NCI-H524 (cell line): ENCODE measurements around the gene PCP4.

ENCODE experiments used
- DNase-seq, 2 experiments: peaks; one replicate each; lab custom pipeline; 2025; lab: John Stamatoyannopoulos, UW

Gene PCP4

DNA sequence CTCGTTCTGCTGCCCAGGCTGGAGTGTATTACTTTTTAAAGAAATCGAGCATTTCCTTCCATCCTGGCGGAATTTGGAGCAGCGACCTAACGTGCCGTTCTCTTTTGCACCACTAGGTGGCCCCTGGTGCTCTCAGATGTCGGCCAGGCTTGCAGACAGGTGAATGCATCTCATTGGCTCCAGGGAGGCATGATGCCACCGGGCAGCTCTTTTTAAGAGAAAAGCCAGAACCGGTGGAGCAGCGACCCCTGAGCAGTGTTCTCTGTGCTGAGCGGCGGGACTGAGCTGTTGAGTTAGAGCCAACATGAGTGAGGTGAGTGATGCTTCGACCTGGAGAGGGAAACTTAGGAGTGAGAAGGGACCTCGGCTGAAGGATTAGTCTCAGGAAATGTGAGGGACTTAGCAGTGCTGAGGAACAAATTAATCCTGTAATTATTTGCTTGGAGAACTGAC is at the start of gene PCP4:
Gene PCP4, plus strand, starts transcription at position 241 of the 453 bp plus-strand sequence. Its CDS starts 64 bp downstream, at position 305.
- peak; percentile 80 to 85 for DNase-seq

- DNase-seq: no peak
Observed at GRCh38 chr21:39818557-39818956, 48.7 kb upstream of the PCP4 start.

GRCh38 chr21:39822042-39822441 is 45.2 kb upstream of the PCP4 start:
- DNase-seq: no peak

- no peak for DNase-seq
Observed at GRCh38 chr21:39825250-39825649, 42.0 kb upstream of the PCP4 start.

DNA sequence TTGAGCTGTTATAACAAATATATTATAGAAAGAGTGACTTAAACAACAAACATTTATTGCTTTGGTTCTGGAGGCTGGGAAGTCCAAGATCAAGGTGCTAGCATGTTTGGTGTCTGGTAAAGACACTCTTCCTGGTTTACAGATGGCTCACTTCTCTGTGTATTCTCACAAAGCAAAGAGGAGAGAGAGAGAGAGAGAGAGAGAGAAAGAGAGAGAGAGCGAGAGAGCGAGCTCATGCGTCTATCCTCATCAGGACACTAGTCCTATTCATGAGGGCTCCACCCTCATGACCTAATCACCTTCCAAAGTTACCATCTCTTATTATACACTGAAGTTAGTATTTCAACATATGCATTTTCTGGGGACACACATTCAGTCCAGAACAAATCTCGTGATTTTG is 32.7 kb upstream of the PCP4 start:
- no peak for DNase-seq

DNA sequence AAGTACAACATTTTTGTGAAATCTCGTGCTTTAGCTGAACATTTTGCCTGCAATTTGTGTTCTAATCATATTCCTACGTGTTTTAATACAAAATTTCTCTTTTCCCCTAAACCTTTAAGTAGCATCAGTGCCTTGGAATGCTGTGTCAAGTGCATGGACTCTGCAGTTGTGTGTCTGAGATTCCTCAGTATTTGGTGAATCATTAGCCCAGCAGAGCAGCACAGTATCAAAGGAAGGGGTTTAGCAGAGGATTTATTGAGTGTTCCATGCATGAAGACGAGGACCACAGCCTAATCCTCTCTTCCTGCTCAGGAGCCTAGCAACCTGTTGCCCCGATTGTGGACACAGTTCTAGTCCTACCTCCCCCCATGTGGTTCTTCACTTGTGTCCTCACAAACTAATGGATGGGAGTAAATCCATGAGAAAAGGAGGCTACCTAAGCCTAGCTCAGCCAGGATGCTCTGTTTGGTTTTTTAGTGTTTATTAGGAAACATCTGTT is 29.3 kb upstream of the PCP4 start:
- no peak for DNase-seq

DNA sequence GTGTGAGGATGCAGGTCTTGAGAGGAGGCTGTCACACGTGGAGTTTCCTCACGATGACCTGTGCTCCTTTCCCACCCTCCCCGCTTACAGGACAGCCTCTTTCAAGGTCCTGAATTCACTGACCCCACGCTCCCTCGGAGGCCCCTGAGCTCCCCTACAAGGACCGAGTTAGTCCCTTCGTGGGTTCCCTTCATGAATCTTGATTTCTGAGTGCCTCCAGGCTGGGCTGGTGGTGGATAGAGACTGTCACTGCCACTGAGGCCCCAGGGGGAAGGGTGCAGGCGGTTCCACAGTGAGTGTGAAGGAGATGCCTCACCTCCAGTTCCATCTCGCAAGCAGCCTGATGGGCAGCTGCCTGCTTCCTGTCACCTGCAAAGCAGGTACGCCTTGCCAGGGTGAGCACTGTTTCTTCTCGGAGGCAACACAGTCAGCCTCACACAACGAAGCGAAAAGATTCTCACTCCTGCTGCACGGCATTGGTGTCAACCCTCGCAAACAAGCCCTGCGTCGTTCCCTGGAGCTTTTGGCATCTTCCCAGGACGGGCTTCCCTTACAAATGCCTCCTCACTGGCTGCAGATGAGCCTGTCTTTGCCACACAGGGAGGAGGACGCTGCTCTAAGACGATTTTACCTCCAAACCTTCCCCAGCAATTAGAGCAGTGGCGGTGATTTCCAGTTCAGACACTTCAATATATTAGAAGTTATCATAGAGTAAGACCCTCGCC is 26.7 kb upstream of the PCP4 start:
- no peak for DNase-seq

GRCh38 chr21:39842741-39843459 is 24.3 kb upstream of the PCP4 start:
- DNase-seq: peak; percentile 75 to 89

- DNase-seq: no peak
Observed at GRCh38 chr21:39843483-39843882, 23.8 kb upstream of the PCP4 start.

DNA sequence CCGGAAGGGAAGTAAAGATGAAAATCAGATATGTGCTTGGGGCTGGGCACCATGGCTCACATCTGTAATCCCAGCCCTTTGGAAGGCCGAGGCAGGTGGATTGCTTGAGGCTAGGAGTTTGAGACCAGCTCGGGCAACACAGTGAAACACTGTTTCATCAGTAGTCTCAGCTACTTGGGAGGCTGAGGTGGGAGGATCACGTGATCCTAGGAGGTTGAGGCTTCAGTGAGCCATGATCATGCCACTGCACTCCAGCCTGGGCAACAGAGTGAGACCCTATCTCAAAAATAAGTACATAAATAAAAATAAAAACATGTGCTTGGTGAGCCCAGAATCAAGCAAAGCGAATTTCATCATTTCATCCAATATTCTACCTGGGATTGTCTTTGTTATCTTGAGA is 23.3 kb upstream of the PCP4 start:
- no peak for DNase-seq

DNA sequence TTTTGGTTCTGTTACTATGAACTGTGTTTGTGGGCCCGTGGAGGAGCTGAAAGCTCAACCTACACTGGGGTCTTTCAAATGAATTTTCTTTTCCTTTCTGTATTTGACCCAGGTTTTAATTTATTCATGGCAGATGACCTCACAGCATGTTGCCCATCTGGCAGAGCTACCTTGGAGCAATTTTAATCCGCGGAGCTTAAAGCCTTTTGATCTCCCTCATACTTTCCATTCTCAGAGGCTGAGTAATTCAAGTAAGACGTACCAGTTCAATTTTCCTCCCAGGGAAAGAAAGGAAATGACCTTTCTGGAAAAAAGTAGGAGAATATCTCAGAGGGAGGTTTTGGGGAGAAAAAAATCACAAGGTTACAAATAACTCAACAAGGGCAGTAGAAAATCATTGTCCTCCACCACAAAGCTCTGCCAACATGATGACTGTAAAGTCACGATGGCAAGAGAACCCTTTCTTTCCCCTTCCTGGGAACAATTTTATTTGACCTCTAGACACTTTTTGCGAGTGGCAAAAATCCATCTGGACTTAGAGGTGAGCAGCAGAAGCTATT is 21.6 kb upstream of the PCP4 start:
- DNase-seq: peak; percentile 88 to 95

DNA sequence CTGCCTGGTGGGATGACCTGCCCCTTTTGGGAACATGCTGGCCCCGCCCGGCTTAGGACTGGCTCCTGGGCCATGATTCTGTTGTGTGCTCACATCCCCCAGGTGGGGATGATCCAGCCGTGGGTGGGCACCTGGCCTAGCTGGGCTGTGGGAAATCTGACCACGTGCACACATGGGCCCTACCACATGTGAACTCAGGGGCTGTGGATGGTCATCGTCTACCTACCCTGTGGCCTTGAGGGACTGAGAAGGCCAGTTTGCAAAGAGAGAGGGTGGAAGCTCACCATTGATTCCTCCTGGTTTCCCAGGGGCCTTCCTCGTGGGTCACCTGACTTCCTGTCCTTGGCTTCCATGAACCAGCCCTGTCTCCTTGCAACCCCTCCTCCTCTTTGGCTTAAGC is 19.4 kb upstream of the PCP4 start:
- no peak for DNase-seq

DNA sequence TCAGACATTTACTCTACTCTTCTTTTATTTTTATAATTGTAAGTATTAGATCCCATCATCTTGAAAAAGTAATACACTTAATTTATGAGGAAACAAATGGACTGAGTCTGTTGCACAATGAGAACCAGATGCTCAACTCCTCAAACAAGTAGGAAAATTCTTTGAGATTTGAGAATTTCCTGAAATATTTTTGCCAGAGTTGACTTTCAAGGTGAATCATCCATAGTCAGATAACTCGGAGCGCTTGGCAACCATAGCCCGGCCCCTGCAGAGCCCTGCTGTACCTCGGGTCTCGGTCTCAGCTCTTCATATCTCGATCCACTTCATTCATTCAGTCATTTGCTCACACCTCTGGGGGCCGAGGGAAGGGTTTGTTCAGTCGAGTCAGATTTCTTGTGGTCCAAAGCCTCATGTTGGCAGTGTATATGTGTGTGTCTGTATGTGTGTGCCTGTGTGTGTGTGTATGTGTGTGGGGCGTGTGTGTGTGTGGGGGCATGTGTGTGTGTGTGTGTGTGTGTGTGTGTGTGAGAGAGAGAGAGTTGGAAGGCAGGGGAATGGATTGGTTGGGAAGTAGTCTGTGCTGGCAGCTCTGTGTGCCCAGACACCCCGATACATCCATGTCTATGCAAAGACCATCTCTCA is 18.1 kb upstream of the PCP4 start:
- DNase-seq: no peak

- no peak for DNase-seq
Observed at GRCh38 chr21:39850333-39850732, 16.9 kb upstream of the PCP4 start.

GRCh38 chr21:39851002-39851618 is 16.1 kb upstream of the PCP4 start:
- DNase-seq: peak in 1 of 2 experiments; percentile 11

GRCh38 chr21:39852021-39852721 is 15.1 kb upstream of the PCP4 start:
- no peak for DNase-seq

DNA sequence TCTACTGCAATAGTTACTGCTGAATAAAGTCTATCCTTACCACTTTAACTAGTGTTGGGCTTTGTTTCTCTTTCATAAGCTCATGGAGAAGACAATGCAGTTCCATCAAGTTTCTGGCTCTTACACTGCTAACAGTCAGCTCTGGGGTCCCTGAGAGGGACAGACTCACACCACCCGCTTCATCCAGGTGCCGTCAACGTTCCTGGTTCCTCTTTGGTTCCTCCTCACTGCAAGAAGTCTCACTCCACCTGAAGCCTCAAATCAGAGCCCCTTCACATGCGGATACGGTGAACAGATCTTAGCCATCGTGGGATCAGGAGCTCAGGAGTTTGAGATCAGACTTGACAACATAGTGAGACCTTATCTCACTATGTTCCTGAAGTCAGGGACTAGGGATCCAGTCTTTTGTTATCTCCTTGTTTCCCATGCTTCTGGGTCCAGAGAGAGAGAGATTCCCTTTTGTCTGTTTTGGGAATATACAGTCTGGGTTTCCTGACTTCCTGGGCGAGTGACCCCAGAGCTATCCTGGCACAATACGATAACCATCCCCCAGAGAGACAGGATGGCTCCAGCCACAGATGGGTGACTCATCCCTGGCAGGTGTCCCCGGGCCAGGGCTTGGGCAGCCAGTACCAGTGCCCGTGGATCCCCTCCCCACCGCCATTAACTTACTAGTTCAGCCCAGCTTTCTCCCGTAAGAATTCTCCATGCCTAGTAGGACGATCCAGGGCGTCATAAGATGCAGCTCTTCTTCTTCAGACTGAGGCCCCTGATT is 14.3 kb upstream of the PCP4 start:
- no peak for DNase-seq

DNA sequence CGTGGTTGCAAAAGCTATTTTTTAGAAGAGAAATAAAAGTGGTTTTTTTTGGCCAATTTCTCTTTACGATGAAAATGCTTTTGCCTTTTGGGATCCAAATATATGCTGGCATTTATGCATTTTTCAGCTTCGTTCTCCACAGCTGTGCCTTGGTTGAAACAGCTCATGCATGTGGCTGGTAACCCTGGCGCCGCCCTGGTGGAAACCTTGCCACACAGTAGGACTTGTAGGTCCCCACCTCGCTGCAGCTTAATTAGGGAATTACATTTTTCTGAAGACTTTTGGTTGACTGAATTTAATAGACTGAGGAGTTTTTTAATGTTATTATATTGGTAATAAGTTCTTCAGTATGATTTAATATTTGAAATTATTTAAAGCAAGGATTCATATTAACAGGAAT is 12.7 kb upstream of the PCP4 start:
- DNase-seq: no peak

DNA sequence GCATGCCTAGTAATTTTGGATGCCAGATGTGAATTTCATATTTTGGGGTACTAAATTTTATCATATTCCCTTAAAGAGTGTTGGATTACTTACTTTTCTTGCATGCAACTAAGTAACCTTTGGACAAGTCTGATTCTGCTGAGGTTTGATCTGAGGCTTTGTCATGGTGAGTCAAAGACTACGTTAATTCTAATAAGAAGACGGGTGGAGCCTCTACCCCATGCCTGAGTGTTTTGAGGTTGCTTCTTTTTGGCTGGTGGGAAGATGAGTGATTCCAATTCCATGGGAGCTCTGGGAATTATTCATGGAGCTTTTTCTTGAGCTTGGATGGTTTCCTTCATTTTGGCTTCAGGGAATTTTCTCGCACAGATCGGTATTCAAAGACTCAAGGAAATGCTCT is 11.6 kb upstream of the PCP4 start:
- no peak for DNase-seq

DNA sequence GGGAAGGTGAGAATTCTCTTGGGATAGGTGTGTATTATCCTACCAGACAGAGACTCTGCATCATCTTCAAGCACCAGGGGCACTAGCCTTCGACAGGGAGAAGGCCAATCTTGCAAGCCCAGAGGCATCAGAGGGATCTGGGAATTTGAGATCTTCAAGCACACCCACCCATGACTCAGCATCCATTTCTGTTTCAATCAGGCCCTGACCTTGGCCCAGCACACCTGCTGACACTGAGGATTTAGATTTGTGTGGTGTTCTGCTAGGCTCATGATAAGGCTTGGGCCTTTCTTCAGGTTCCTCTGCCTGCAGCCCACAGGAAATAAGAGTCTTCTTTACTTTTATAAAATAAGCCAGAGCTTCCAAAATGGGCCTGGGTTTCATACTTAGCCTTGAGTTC is 6.6 kb upstream of the PCP4 start:
- no peak for DNase-seq

DNA sequence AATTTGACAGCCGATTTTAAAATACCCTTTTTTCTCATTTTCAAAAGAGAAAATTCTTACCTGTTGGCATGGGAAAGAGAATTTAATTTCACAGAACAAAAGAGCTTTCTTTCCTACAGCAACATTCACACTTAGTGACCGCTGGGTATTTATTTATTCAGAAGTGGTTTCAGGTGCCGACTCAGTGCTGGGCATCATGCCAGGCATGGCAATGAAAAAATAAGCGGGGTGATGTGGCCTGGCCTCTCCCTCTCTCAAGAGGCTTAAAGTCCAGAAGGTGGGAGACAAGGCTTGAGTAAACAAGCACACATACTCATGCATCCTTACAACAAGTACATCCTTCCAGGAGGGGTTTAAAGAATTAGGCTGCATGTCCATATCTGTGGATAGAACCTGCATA is 4.1 kb upstream of the PCP4 start:
- peak; percentile 88 to 93 for DNase-seq
